Neural cell (in vitro differentiated cells): ENCODE results near the gene TMEM234. TPM values are rescaled to one million over a fixed set of nuclear protein-coding genes. Genes with fewer than 3 reads are reported as not detected.

Source experiments
- H2AFZ ChIP-seq: fragments of 200-600, 300-800 bp; sonication (generic), shearing (Covaris generic); 2 replicates; pipeline ENCODE4 v1.6.0; 2014; ENCODE audit warnings: low read depth, mild to moderate bottlenecking, antibody characterized with exemption, low read length, moderate library complexity
- H3F3A ChIP-seq: fragments of 200-600 bp; shearing (Covaris generic); 2 replicates; pipeline ENCODE4 v1.6.1; 2016; ENCODE audit warnings: mild to moderate bottlenecking, moderate library complexity, mixed read lengths, antibody characterized with exemption, low read length; ENCODE audit not compliant: insufficient read depth, poor library complexity, severe bottlenecking
- H3K27ac ChIP-seq: fragments of 200-600, 300-800 bp; sonication (generic), shearing (Covaris generic); 2 replicates; pipeline ENCODE4 v1.5.1; 2014; ENCODE audit warnings: mild to moderate bottlenecking, low read length, moderate library complexity
- H3K27me3 ChIP-seq: fragments of 300-800, 200-600 bp; sonication (generic), shearing (Covaris generic); 2 replicates; pipeline ENCODE4 v1.6.0; 2014; ENCODE audit warnings: mild to moderate bottlenecking, low read depth, low read length, moderate library complexity; ENCODE audit not compliant: insufficient read depth
- H3K36me3 ChIP-seq: fragments of 300-800, 200-600 bp; sonication (generic), shearing (Covaris generic); 2 replicates; pipeline ENCODE4 v1.5.1; 2014; ENCODE audit warnings: mild to moderate bottlenecking, antibody characterized with exemption, low read length, moderate library complexity; ENCODE audit not compliant: insufficient read depth
- H3K4me2 ChIP-seq: fragments of 300-800, 200-600 bp; sonication (generic), shearing (Covaris generic); 2 replicates; pipeline ENCODE4 v1.6.0; 2014; ENCODE audit warnings: mild to moderate bottlenecking, low read length
- H3K4me3 ChIP-seq: fragments of 300-800, 200-600 bp; sonication (generic), shearing (Covaris generic); 2 replicates; pipeline ENCODE4 v1.5.1; 2014; ENCODE audit warnings: mild to moderate bottlenecking, low read length, moderate library complexity
- H3K79me2 ChIP-seq: fragments of 200-600 bp; shearing (Covaris generic); replicated peaks from 2 replicates; pipeline ENCODE4 v1.6.0; 2014; ENCODE audit warnings: mild to moderate bottlenecking, low read length, moderate library complexity; ENCODE audit not compliant: insufficient read depth
- H3K9ac ChIP-seq: fragments of 300-800, 200-600 bp; sonication (generic), shearing (Covaris generic); 2 replicates; pipeline ENCODE4 v1.6.1; 2016; ENCODE audit warnings: mild to moderate bottlenecking, low read length, mixed read lengths
- H3K9me2 ChIP-seq: fragments of 200-600 bp; shearing (Covaris generic); 2 replicates; pipeline ENCODE4 v1.6.1; 2016; ENCODE audit warnings: mild to moderate bottlenecking, low read length, mixed read lengths; ENCODE audit not compliant: insufficient read depth
- H3K9me3 ChIP-seq: fragments of 200-600, 300-800 bp; sonication (generic), shearing (Covaris generic); 2 replicates; pipeline ENCODE4 v1.6.1; 2016; ENCODE audit warnings: mild to moderate bottlenecking, mixed run types, low read length, moderate library complexity, mixed read lengths
- H4K20me1 ChIP-seq: fragments of 200-600 bp; shearing (Covaris generic); 2 replicates; pipeline ENCODE4 v1.6.1; 2016; ENCODE audit warnings: mild to moderate bottlenecking, mixed run types; ENCODE audit not compliant: insufficient read depth
- EP300 ChIP-seq: fragments of 450-650 bp; conservative IDR thresholded peaks from 2 replicates; pipeline ENCODE4 v1.6.1; 2014; ENCODE audit warnings: antibody characterized with exemption, mild to moderate bottlenecking, moderate library complexity; ENCODE audit not compliant: poor library complexity, severe bottlenecking
- EZH2 ChIP-seq: fragments of 200-600, 300-800 bp; shearing (Covaris generic), sonication (generic); IDR thresholded peaks from 2 replicates; pipeline ENCODE4 v1.6.1; 2014; ENCODE audit warnings: antibody characterized with exemption, low read length, borderline replicate concordance, mild to moderate bottlenecking; ENCODE audit not compliant: insufficient read depth, poor library complexity, severe bottlenecking
- MXI1 ChIP-seq: fragments of 450-650 bp; conservative IDR thresholded peaks from 2 replicates; pipeline ENCODE4 v1.6.1; 2014; ENCODE audit warnings: antibody characterized with exemption, mild to moderate bottlenecking; ENCODE audit not compliant: poor library complexity, severe bottlenecking
- POLR2AphosphoS5 ChIP-seq: IDR thresholded peaks from 2 replicates; pipeline ENCODE4 v1.6.1; 2012
- RAD21 ChIP-seq: fragments of 450-650 bp; conservative IDR thresholded peaks from 2 replicates; pipeline ENCODE4 v1.6.1; 2014; ENCODE audit warnings: antibody characterized with exemption, mild to moderate bottlenecking, moderate library complexity
- SMC3 ChIP-seq: fragments of 450-650 bp; conservative IDR thresholded peaks from 2 replicates; pipeline ENCODE4 v1.6.1; 2014; ENCODE audit warnings: antibody characterized with exemption, mild to moderate bottlenecking, moderate library complexity; ENCODE audit not compliant: poor library complexity
- TAF1 ChIP-seq: IDR thresholded peaks from 2 replicates; pipeline ENCODE4 v1.6.1; 2012; ENCODE audit warnings: low read depth
- polyA plus RNA-seq: library from polyadenylated mRNA; depleted of rRNA; stranded (reverse); fragments of >200 nt; gene quantifications from 2 replicates; pipeline ENCODE4 v1.2.3, GENCODE V29; 2014
- TF ChIP-seq, protein P1 (sequence below): fragments of 450-650 bp; IDR thresholded peaks from 2 replicates; pipeline ENCODE4 v1.5.1; 2014; ENCODE audit warnings: antibody characterized with exemption, mild to moderate bottlenecking, moderate library complexity; ENCODE audit not compliant: poor library complexity, severe bottlenecking
- TF ChIP-seq, protein P2 (sequence below): IDR thresholded peaks from 2 replicates; pipeline ENCODE4 v1.6.1; 2012; ENCODE audit warnings: borderline replicate concordance

The TMEM234 gene
- polyA plus RNA-seq, 1 donor from 2014 or later = 24.4 TPM

- Histone ChIP-seq H3K4me3 (no peak overlapping the region), H3K79me2 (no peaks in the 10 kb centered on the region), H4K20me1 (no peaks in the 10 kb centered on the region), H3K9me3 (no peaks in the 10 kb centered on the region), H3K9ac (no peak overlapping the region), H3K9me2 (no peaks in the 10 kb centered on the region), H3K27me3 (no peaks in the 10 kb centered on the region), H3K27ac (no peak overlapping the region), H3K4me2 (no peak overlapping the region), H3K36me3 (no peaks in the 10 kb centered on the region), H2AFZ (no peak overlapping the region), H3F3A (no peaks in the 10 kb centered on the region)
- TF ChIP-seq, protein P1, sequence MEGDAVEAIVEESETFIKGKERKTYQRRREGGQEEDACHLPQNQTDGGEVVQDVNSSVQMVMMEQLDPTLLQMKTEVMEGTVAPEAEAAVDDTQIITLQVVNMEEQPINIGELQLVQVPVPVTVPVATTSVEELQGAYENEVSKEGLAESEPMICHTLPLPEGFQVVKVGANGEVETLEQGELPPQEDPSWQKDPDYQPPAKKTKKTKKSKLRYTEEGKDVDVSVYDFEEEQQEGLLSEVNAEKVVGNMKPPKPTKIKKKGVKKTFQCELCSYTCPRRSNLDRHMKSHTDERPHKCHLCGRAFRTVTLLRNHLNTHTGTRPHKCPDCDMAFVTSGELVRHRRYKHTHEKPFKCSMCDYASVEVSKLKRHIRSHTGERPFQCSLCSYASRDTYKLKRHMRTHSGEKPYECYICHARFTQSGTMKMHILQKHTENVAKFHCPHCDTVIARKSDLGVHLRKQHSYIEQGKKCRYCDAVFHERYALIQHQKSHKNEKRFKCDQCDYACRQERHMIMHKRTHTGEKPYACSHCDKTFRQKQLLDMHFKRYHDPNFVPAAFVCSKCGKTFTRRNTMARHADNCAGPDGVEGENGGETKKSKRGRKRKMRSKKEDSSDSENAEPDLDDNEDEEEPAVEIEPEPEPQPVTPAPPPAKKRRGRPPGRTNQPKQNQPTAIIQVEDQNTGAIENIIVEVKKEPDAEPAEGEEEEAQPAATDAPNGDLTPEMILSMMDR = peak; percentile 42
- TF ChIP-seq SMC3 = no peak
Measured at GRCh38 chr1:32247983-32248889, 26.1 kb upstream of the TMEM234 start.

DNA sequence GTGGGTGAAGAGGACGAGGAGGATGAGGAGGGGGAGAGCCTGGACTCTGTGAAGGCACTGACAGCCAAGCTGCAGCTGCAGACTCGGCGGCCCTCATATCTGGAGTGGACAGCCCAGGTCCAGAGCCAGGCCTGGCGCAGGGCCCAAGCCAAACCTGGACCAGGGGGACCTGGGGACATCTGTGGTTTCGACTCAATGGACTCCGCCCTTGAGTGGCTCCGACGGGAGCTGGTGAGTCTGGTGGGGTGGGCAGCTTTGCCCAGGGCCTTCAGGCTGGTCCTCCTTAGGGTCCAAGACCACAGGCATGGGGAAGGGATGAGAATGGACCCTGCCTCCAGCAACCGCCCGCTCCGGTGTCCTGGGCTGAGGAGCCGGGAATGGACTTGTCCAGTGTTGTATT is 25.3 kb upstream of the TMEM234 start:
- TF ChIP-seq RAD21 = no peak
- TF ChIP-seq, protein P2, sequence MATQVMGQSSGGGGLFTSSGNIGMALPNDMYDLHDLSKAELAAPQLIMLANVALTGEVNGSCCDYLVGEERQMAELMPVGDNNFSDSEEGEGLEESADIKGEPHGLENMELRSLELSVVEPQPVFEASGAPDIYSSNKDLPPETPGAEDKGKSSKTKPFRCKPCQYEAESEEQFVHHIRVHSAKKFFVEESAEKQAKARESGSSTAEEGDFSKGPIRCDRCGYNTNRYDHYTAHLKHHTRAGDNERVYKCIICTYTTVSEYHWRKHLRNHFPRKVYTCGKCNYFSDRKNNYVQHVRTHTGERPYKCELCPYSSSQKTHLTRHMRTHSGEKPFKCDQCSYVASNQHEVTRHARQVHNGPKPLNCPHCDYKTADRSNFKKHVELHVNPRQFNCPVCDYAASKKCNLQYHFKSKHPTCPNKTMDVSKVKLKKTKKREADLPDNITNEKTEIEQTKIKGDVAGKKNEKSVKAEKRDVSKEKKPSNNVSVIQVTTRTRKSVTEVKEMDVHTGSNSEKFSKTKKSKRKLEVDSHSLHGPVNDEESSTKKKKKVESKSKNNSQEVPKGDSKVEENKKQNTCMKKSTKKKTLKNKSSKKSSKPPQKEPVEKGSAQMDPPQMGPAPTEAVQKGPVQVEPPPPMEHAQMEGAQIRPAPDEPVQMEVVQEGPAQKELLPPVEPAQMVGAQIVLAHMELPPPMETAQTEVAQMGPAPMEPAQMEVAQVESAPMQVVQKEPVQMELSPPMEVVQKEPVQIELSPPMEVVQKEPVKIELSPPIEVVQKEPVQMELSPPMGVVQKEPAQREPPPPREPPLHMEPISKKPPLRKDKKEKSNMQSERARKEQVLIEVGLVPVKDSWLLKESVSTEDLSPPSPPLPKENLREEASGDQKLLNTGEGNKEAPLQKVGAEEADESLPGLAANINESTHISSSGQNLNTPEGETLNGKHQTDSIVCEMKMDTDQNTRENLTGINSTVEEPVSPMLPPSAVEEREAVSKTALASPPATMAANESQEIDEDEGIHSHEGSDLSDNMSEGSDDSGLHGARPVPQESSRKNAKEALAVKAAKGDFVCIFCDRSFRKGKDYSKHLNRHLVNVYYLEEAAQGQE = no peak
- no peak for TF ChIP-seq EP300
- TF ChIP-seq, protein P1 = no peak
- TF ChIP-seq POLR2AphosphoS5 = no peak
- no peak for TF ChIP-seq MXI1
- no peak for TF ChIP-seq EZH2
- TF ChIP-seq SMC3 = no peak
- no peak for TF ChIP-seq TAF1

More for the DNA sequence above, 25.3 kb upstream of the TMEM234 start:
- Histone ChIP-seq H3K4me3 (no peak overlapping the region), H3K79me2 (no peaks in the 10 kb centered on the region), H3K4me2 (no peak overlapping the region), H4K20me1 (no peaks in the 10 kb centered on the region), H3K36me3 (no peaks in the 10 kb centered on the region), H3K27me3 (no peaks in the 10 kb centered on the region), H3K9me3 (no peaks in the 10 kb centered on the region), H3K9me2 (no peaks in the 10 kb centered on the region), H3K9ac (no peak overlapping the region), H3K27ac (no peak overlapping the region), H2AFZ (no peak overlapping the region), H3F3A (no peaks in the 10 kb centered on the region)
